CD4-positive, alpha-beta T cell treated with Interleukin-17A for 1 hour (primary cell): ENCODE measurements around the gene CCT4.
"Not testable (repeated sequence)": the region's sequence is repeated elsewhere in the genome, so short reads cannot be mapped to it uniquely, and the experiment has no call there.

ENCODE experiments used
- DNase-seq: peaks from one replicate; pipeline ENCODE4 v3.0.0-alpha.2; 2020

Gene CCT4

DNA sequence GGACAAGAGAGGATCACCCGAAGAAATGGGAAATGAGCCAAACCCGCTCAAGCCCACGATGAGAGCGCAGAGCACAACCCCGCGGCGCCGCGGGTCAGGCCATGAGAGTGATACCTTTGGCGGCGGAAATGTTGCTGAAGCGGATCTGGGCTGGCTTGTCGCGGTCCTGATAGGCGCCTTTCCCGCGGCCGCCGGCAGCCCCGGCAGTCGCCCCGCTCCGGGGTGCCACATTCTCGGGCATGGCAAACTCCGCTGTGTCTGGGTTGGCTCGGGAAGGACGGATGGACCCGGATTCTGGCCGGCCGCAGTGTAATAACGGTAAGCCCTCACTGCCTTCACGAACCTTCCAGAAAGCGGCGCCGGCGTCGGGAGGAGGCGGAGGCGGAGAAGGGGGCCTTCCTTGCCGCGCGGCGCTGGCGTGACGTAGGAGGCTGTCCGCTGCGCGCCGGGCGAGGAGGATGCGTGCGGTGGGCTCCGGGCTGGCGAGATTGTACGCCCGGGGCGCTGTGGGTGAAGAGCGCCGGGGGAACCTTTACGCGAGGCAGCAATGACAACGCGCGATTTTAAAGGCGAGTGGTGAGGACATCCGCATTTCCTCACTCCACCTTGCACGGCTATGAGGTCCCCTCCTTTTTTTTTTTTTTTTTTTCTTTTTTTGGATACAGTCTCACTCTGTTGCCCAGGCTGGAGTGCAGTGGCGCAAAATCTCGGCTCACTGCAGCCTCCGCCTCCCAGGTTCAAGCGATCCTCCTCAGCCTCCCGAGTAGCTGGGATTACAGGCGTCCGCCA lies at the start of gene CCT4:
Gene CCT4, minus strand, starts transcription at position 390 of the 789 bp plus-strand sequence. Its CDS starts 149 bp downstream, at position 241.
- DNase-seq = peak; percentile 93

DNA sequence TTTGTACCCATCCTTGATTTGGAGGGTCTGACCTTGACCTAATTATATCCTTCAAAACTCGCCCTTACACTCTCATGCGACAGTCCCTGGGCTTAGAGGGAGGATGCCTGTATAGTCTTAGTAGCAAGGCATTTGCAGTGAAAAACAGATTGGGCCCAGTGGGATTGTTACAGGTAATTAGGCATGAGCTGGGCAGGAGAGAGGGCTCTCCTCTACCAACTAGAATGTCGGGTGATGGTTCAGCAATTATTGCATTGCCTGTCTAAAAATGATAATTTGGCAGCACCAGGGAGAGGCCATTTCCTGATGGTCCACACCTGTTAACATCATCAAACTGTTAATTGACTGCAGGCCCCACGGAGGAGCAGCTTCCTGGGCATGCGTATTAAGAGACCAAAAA lies 49.4 kb upstream of the CCT4 start:
- DNase-seq = no peak

DNA sequence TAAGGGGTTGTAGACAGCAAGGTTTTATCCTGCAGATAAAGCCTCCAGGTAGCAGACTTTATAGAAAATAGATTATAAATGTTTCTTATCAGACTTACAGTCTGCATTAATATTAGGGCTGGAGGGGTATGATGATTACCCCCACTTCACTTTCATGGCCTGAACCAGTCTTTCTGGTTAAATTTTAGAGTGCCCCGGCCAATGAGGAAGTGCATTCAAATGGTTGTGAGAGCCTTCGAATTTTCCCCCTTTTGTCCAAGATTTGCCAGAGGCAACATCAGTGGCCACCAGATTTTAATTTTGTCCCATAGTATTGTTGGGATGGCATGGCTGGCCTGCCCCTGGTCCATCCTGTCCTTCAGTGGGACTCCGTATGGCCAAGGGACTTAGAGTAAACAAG lies 48.6 kb upstream of the CCT4 start:
- no peak for DNase-seq

DNA sequence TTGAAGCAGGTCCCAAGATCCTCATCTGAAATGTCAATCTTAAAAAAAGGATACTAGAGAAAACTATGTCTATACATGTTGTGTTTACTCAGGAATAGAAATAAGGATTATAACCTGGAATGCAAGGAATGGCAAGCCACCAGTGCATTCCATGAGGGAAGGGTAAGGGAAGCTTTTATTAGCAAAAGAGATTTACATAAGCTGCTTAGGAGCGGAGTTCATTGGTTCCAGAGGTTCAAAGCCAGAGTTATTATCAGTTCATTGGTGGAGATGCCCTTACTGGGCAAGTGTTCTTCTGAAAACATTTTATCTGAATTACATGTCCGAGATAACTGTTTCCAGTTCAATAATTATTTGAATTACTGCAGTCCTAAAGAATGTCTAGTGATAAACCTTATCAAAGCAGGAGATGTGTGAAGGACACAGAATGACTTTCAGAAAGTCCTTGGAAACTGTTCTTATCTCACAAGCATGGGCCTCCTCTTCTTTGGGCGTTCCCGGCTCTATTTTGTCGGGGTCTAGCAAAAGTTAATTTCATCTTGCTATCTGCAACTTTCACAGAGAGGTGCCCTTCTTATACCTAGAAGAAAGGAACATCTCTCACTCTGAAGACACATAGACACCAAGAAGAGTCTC lies 40.5 kb upstream of the CCT4 start:
- no peak for DNase-seq

DNA sequence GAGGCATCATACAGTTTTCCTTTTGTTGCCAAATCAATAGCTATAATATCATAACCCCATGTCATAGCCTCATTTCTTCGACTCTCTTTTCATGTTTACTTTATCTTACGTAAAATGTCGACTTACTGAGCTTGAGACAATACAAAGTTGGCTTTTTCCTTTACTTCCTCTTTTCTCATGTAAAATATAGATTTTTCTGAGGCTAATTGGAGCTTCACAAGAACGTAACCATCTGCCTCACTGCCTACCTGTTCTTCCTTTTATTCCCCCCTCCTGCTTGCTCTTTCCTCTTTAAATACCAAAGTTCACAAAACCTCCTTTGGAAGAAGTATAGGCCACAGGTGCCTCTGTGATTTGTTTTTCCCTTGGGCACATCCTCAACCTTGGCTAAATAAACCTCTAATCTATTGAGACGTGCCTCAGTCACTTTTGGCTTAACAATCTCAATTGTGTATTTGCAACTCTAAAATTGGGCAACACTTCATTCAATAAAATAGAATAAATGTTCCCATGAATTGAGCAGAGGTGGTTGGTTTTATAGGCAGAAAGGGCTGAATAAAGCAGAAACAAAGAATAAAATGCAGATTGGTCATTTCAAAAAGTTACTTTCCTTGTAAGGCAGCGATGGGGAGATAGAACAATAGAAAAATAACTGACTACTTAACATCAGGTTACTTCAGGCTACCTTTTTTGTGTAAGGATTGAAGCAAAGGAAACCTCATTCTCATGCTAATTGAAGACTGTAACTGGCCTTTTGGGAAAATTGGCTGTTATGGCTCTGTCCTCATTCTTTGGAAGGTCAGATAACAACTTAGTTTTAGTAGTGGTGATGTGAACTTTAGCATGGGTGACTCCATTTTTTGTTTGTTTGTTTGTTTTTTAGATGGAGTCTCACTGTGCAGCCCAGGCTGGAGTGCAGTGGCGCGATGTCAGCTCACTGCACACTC lies 38.3 kb upstream of the CCT4 start:
- DNase-seq = no peak

DNA sequence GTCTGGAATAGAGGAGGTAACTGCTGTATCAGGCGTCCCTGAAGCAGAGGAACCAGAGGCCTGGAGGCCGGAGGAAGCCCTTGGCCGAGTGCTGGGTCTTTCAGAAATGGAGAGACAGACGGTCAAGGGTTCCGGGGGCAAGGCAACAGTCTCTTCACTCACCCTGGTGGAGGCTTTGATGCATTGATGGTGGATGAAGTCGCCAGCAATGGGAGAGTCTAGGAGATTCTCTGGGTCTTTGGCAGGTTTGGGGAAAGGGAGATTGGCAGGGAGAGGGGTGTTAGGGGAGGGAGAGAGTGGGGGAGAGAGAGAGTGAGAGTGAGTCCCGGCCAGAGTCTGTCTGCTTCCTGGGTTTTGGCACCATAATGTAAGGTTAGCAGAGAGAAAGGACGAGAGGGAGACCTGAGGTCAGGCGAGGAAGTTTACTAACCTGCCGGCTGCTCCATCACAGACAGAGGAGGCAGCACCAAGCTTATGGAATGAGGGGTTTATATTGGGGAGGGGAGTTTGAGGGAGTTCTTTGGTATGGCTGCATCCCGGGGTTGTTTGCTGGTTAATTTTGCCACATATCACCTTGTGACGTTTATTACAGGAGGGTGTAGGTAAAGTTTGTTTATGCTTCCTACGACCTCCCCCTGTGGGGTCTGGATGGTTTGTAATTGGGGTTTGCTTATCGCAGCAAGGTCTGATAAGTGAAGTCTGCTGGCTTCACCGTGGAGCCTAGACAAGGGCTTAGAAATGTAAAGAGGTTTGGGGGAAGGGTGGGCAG lies 36.6 kb upstream of the CCT4 start:
- no peak for DNase-seq

- DNase-seq = no peak
Measured at GRCh38 chr2:61922714-61923113, 34.3 kb upstream of the CCT4 start.

DNA sequence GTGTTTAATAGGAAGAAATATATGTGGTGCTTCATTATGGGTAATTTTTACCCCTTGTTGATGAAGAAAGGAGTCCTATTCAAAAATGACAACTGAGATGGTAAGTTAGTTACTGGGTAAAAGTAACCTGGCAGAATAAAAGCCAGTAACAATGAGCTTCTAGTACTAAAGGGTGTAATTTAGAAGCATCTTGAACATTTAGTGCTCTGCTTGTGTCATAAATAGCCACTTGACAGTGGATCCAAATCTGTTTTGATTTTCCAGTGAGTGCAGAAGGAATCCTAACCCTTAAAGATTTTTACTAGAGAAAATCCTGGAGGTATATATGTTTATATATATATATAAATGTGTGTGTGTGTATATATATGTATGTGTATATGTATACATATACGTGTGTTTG lies 32.1 kb upstream of the CCT4 start:
- no peak for DNase-seq

- DNase-seq = not testable (repeated sequence)
Measured at GRCh38 chr2:61914794-61915193, 26.3 kb upstream of the CCT4 start.

- no peak for DNase-seq
Measured at GRCh38 chr2:61911510-61911909, 23.1 kb upstream of the CCT4 start.

- DNase-seq = no peak
Measured at GRCh38 chr2:61910603-61911002, 22.1 kb upstream of the CCT4 start.

GRCh38 chr2:61909116-61909515 lies 20.7 kb upstream of the CCT4 start:
- no peak for DNase-seq

GRCh38 chr2:61906186-61906470 lies 17.7 kb upstream of the CCT4 start:
- no peak for DNase-seq

DNA sequence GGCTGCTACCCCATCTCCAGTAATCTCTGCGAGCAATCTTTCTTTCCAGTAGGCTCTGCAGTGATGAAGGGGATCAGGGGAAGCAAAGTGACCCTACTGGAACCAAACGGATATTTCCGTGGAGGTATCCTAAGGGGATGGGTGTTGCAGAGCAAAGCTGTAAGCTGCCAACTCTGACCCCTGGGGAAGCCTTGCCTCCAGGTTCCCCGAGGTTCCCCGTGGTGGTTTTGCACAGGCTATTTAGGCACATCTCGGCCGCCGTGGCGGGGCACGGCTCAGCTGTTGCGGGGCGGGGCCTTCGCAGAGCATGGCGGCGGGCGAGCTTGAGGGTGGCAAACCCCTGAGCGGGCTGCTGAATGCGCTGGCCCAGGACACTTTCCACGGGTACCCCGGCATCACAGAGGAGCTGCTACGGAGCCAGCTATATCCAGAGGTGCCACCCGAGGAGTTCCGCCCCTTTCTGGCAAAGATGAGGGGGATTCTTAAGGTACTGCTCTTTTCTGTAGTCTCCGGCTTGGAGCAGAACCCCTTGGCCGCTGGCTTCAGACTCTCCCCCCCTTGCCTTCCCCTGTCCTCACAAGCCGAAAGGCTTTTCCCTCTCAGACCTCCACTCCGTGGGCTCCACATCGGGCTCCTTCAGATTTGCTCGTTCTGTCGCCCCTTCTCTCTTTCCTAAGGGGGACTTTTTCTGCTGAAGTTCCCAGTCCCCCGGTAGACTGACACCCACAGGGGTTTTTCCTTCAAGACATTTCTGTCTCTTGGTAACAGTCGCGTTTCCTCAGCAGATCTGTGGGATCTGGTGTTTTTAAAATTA lies 17.1 kb upstream of the CCT4 start, which contains the start of gene COMMD1:
Gene COMMD1, plus strand, starts transcription at position 303 of the 814 bp plus-strand sequence. Its CDS starts 5 bp downstream, at position 308.
- DNase-seq = peak; percentile 82

DNA sequence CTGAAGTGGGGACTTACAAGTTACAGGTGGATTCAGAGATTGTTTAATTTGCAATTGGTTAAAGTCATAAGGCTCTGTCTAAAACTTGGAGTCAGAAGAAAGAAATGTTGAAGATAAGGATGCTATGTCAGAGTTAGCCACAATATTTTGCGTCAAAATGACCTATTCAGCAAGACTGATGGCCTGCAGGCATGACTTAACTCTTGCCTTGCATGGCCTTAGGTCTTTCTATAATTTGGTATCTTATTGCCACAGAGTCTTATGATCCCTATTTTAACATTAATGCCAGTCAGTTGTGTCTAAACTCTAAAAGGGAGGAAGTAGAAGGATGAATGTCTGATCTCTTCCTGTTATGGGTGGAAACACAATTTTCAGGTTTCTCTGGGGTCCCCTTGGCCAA lies 11.8 kb upstream of the CCT4 start:
- DNase-seq = no peak

GRCh38 chr2:61898810-61899209 lies 10.4 kb upstream of the CCT4 start:
- DNase-seq = peak; percentile 19

GRCh38 chr2:61887717-61888266 lies 664 bp downstream of the CCT4 start:
- peak; percentile 43 for DNase-seq

GRCh38 chr2:61885896-61886603 lies 2.4 kb downstream of the CCT4 start:
- DNase-seq = no peak

DNA sequence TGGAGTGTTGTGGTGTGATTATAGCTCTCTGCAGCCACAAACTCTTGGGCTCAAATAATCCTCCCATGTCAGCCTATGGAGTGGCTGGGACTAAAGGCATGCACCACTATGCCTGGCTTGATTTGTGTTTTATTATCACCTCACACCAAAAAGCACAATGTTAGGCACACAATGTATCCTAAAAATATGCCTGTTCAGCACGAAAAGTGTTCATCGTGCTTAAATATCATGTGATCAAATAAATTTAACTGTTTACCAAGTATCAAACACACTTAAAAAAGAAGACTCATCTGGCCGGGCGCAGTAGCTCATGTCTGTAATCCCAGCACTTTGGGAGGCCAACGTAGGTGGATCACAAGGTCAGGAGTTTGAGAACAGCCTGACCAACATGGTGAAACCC lies 5.6 kb downstream of the CCT4 start:
- DNase-seq = no peak

- not testable (repeated sequence) for DNase-seq
Measured at GRCh38 chr2:61879351-61879750, 9.1 kb downstream of the CCT4 start.

DNA sequence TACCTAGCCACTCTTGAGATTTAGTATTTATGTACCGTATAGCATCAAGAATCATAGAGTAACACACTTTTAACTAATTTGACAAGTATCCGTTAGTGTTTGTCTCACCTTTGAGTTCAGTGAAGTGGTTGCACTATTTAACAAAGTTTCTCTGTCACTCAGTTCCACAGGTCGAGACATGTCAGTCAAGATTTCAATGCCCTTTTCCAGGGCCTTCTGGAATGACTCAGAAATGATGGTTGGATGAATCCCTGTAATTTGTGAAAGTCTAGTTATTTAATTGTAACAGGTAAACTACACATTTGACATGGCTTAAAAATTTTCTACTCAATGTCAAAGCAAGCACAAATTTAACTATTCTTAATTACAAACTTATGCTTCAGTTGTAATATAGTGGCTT lies 9.7 kb downstream of the CCT4 start:
- DNase-seq = no peak
